Pancreas (tissue), 10 donors: Measurements from ENCODE around the gene RNASE8. TPM values are rescaled to one million over a fixed set of nuclear protein-coding genes. Genes with fewer than 3 reads are reported as not detected.

Source experiments
- ATAC-seq, 4 donors: fragments of 200-7000 bp; cut with Tn5 transposase; one replicate each; pipeline versions ENCODE4 v1.8.0 to v1.9.1; 2020; ENCODE audit warnings: mild to moderate bottlenecking in 4 of 4, moderate library complexity in 4 of 4
- DNase-seq, 6 donors: peaks; one replicate each; pipeline ENCODE4 v3.0.0-alpha.2; 2020
- FAIRE-seq: peaks from 2 replicates; lab custom pipeline; 2012; peaks lifted over from hg19 to GRCh38; lab: Jason Lieb, UNC
- H3K27ac ChIP-seq, 4 donors: fragments of 200-600 bp; sonication (generic); 1 replicate in 3 of 4; 2 replicates in 1 of 4; pipeline versions ENCODE4 v1.5.0 to v1.8.0; 2020
- H3K27me3 ChIP-seq, 4 donors: fragments of 200-600 bp; one replicate each; pipeline ENCODE4 v1.8.0; 2021
- H3K36me3 ChIP-seq, 3 donors: fragments of 200-600 bp; sonication (generic) in 1 of 3; one replicate each; pipeline versions ENCODE4 v1.5.0 to v1.8.0; 2020 to 2021
- H3K4me1 ChIP-seq, 3 donors: fragments of 200-600 bp; one replicate each; pipeline ENCODE4 v1.8.0; 2021
- H3K4me3 ChIP-seq, 4 donors: fragments of 200-600 bp; sonication (generic) in 2 of 4; one replicate each; pipeline versions ENCODE4 v1.5.0 to v1.8.0; 2020 to 2021
- H3K9me3 ChIP-seq, 4 donors: fragments of 200-600 bp; one replicate each; pipeline ENCODE4 v1.8.0; 2021
- WGBS, 2 donors: extraction: QIAGEN DNeasy Blood & Tissue Kit; methylation state at CpG; one replicate each; pipeline ENCODE4 v1.1.7; 2013; 5-methylcytosine and 5-hydroxymethylcytosine counted together
- intact Hi-C, 3 donors: fragments of 100-400 bp; cut with DNase I; formaldehyde crosslinking; loops; one replicate each; pipeline versions ENCODE4 v1.11.1 to v1.14.2; 2022
- polyA plus RNA-seq, 2 donors: library from polyadenylated mRNA; stranded (reverse); fragments of 200-250 nt; gene quantifications; one replicate each; pipeline ENCODE4 v1.2.3, GENCODE V29; 2013
- total RNA-seq, 6 donors: library from RNA; stranded (reverse); fragmentation: NEBNext Ultra II Directional in 4 of 6; extraction: Animal tissue kit (Norgen Biotek cat#: 25700) in 4 of 6; gene quantifications; one replicate each; pipeline versions ENCODE4 v1.2.1 to v1.2.4, GENCODE V29; 2021 to 2023
- TF ChIP-seq, protein P1 (sequence below), 4 donors: fragments of 200-600 bp; sonication (generic) in 3 of 4; IDR thresholded peaks; one replicate each; pipeline versions ENCODE4 v1.5.0 to v1.8.0; 2021; ENCODE audit warnings: antibody characterized with exemption in 4 of 4
- donor health status: healthy with polysubstance abuse.
- donor health status: DM: no; HTN: no; CAD: no; lungs with moderate emphysema.
- donor health status: DM: no; HTN: no; CAD: no.
- donor health status: control.
- donor health status: control.
- donor health status: Bipolar disorder and iron deficiency.
- donor health status: DM: yes; HTN: yes; CAD: no.
- donor health status: DM: no; HTN: no; CAD: no.
- donor health status: DM: no; HTN: no; CAD: no.
- donor health status: DM: yes; HTN: yes; CAD: no.

The RNASE8 gene
- total and polyA plus RNA-seq, 8 donors: not detected

DNA sequence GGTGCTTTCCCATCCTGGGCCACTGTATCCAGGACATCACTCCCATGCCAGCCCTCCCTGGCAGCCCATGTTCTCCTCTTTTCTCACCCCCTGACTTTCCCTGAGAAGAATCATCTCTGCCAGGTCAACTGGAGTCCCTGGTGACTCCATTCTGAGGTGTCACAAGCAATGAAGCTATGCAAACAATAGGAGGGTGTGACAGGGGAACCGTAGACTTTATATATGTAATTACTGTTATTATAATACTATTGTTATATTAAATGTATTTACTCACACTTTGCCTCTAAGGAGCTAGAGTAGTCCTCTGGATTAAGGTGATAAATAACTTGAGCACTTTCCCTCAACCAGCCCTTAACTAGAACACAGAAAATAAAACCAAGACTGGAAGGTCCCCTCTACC, 31.6 kb downstream of the RNASE8 start:
- WGBS, 2 donors: 56 to 60% methylated on average over 1 of the region's 1 CpG
- Histone ChIP-seq H3K36me3 (peaks cover 0 to 43% (median 0%) of the 10 kb centered on the region in 3 donors), H3K27ac (no peak overlapping the region), H3K9me3 (no peaks in the 10 kb centered on the region), H3K4me1 (peaks cover 0 to 3% (median 0%) of the 10 kb centered on the region in 3 donors), H3K27me3 (no peaks in the 10 kb centered on the region), H3K4me3 (no peak overlapping the region)
- ATAC-seq (no peak), FAIRE-seq (no peak), DNase-seq (no peak)
- intact Hi-C loops: no loop called here
- TF ChIP-seq, protein P1, sequence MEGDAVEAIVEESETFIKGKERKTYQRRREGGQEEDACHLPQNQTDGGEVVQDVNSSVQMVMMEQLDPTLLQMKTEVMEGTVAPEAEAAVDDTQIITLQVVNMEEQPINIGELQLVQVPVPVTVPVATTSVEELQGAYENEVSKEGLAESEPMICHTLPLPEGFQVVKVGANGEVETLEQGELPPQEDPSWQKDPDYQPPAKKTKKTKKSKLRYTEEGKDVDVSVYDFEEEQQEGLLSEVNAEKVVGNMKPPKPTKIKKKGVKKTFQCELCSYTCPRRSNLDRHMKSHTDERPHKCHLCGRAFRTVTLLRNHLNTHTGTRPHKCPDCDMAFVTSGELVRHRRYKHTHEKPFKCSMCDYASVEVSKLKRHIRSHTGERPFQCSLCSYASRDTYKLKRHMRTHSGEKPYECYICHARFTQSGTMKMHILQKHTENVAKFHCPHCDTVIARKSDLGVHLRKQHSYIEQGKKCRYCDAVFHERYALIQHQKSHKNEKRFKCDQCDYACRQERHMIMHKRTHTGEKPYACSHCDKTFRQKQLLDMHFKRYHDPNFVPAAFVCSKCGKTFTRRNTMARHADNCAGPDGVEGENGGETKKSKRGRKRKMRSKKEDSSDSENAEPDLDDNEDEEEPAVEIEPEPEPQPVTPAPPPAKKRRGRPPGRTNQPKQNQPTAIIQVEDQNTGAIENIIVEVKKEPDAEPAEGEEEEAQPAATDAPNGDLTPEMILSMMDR (IDR thresholded peaks at IDR 0.05): no peak

- intact Hi-C loops: loop anchor here in 2 of 3 donors (5.0 kb wide), 2 partner anchors 68 to 73 kb away; no protein-coding TSS in a partner anchor
- H3K27me3 ChIP-seq: no peaks in the 10 kb centered on the region
- no peak overlapping the region for H3K4me3 ChIP-seq
- DNase-seq (no peak), FAIRE-seq (no peak), ATAC-seq (no peak)
- peaks cover 0 to 40% (median 0%) of the 10 kb centered on the region in 3 donors for H3K36me3 ChIP-seq
- H3K4me1 ChIP-seq: peaks cover 0 to 3% (median 0%) of the 10 kb centered on the region in 3 donors
- 81 to 87% methylated on average over 5 of the region's 5 CpGs for WGBS, 2 donors
- H3K9me3 ChIP-seq: no peaks in the 10 kb centered on the region
- H3K27ac ChIP-seq: no peak overlapping the region
- TF ChIP-seq, protein P1 (IDR thresholded peaks at IDR 0.05): no peak
These were observed 32.2 kb downstream of the RNASE8 start for GRCh38 chr14:21089877-21090193.

DNA sequence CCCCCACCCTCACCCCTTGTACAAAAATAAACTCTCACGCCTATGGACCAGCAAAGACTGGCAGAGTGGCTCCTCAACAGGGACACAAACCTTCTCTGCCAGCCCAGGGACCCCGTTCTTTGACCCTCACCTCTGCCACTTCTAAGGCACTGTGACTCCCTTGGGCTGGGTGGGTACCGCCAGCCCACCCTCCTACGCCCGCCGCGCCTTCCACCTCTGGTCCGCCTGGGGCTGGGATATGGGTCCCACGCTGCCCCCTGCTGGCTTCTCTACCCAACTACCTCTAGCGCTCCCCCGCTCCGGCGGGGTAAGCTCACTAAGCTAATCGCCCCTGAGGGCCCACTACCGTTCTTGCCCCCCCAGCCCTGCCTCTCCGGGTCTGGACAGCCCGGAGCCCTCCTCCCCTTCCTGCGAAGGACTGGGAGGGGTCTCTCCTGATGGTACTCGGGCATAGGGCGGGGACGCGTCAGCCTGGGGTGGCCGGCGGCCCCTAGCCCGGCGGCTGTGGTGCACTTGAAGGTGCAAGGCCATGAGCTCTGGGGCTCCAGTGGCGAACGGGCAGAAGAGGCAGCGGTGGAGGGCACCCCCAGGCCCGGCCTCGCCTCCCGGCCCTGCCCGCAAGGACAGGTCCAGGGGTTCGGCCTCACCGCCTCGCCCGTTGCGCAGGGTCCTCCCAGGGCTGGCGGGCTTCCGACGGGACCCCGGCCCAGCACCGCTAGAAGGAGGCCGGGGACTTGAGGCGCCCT, 32.7 kb downstream of the RNASE8 start:
- Histone ChIP-seq H3K4me1 (peaks cover 0 to 3% (median 0%) of the 10 kb centered on the region in 3 donors), H3K36me3 (peaks cover 0 to 35% (median 0%) of the 10 kb centered on the region in 3 donors), H3K4me3 (no peak overlapping the region), H3K9me3 (no peaks in the 10 kb centered on the region), H3K27ac (no peak overlapping the region), H3K27me3 (no peaks in the 10 kb centered on the region)
- intact Hi-C loops: loop anchor here in 2 of 3 donors (5.0 kb wide), 2 partner anchors 68 to 73 kb away; no protein-coding TSS in a partner anchor
- WGBS, 2 donors: 91 to 92% methylated on average over 45 of the region's 45 CpGs
- ATAC-seq (peak in 1 of 4 donors; percentile 9), FAIRE-seq (no peak), DNase-seq (peak in 2 of 6 donors; percentile 46 to 82)
- TF ChIP-seq, protein P1 (IDR thresholded peaks at IDR 0.05): peak in 2 of 4 donors; percentile 13 to 29

GRCh38 chr14:21090940-21091663, 33.5 kb downstream of the RNASE8 start:
- WGBS, 2 donors: 91 to 93% methylated on average over 45 of the region's 45 CpGs
- intact Hi-C loops: loop anchor here in 2 of 3 donors (5.0 kb wide), 2 partner anchors 69 to 74 kb away; no protein-coding TSS in a partner anchor
- ATAC-seq: no peak

More at GRCh38 chr14:21090940-21091663, 33.5 kb downstream of the RNASE8 start:
- FAIRE-seq: no peak
- Histone ChIP-seq H3K27me3 (no peaks in the 10 kb centered on the region), H3K4me3 (no peak overlapping the region), H3K27ac (no peak overlapping the region), H3K9me3 (no peaks in the 10 kb centered on the region), H3K4me1 (peaks cover 0 to 3% (median 0%) of the 10 kb centered on the region in 3 donors), H3K36me3 (peaks cover 0 to 27% (median 0%) of the 10 kb centered on the region in 3 donors)
- DNase-seq: peak in 1 of 6 donors; percentile 54
- TF ChIP-seq, protein P1 (IDR thresholded peaks at IDR 0.05): no peak
